Caco-2 (cell line): ENCODE data around the gene DDX5. TPM values are rescaled to one million over a fixed set of nuclear protein-coding genes. Genes with fewer than 3 reads are reported as not detected.

ENCODE experiments used
- BruUV-seq: library from RNA; stranded (reverse); fragments of 400-500 nt; replicated peaks from 2 replicates; lab custom pipeline; 2021; lab: Mats Ljungman, UMichigan
- CTCF ChIA-PET: fragments of 300-600 bp; sonication (Branson Sonifier 250); formaldehyde crosslinking; loops from one replicate; lab custom pipeline; 2022; ENCODE audit warnings: antibody characterized with exemption; lab: Charles Lee
- POLR2A ChIA-PET: fragments of 300-600 bp; sonication (Branson Sonifier 250); formaldehyde crosslinking; loops from one replicate; lab custom pipeline; 2022; ENCODE audit warnings: antibody characterized with exemption; lab: Charles Lee
- DNase-seq, 2 experiments: peaks; one replicate each; pipeline versions ENCODE4 v3.0.0 to v3.0.0-alpha.2; 2020 to 2022
- H3K27me3 ChIP-seq: replicated peaks from 2 replicates; pipeline ENCODE4 v1.6.0; 2011; ENCODE audit warnings: low read length; ENCODE audit not compliant: control insufficient read depth, insufficient read depth
- H3K36me3 ChIP-seq: 2 replicates; pipeline ENCODE4 v1.5.1; 2011; ENCODE audit warnings: low read length; ENCODE audit not compliant: control insufficient read depth, insufficient read depth
- H3K4me1 ChIP-seq: fragments of 250-450 bp; sonication (Bioruptor Pico); 2 replicates; pipeline ENCODE4 v1.5.1; 2020; ENCODE audit warnings: mild to moderate bottlenecking
- H3K4me3 ChIP-seq: 2 replicates; pipeline ENCODE4 v1.5.1; 2011; ENCODE audit warnings: low read depth, mild to moderate bottlenecking, control low read depth, low read length
- H3K9me3 ChIP-seq: fragments of 250-450 bp; sonication (Bioruptor Pico); 2 replicates; pipeline ENCODE4 v1.5.1; 2020; ENCODE audit warnings: mild to moderate bottlenecking, moderate library complexity
- H3K27ac Mint-ChIP-seq: one replicate; pipeline ENCODE4 v1.8.0; 2022; ENCODE audit warnings: mixed read lengths; ENCODE audit not compliant: unreplicated experiment
- H3K27me3 Mint-ChIP-seq: one replicate; pipeline ENCODE4 v1.8.0; 2022; ENCODE audit warnings: mixed read lengths; ENCODE audit not compliant: insufficient read depth, unreplicated experiment
- H3K36me3 Mint-ChIP-seq: one replicate; pipeline ENCODE4 v1.8.0; 2022; ENCODE audit warnings: mild to moderate bottlenecking, mixed read lengths; ENCODE audit not compliant: insufficient read depth, unreplicated experiment
- H3K4me1 Mint-ChIP-seq: one replicate; pipeline ENCODE4 v1.8.0; 2022; ENCODE audit warnings: low read depth, mixed read lengths; ENCODE audit not compliant: unreplicated experiment
- H3K4me3 Mint-ChIP-seq: one replicate; pipeline ENCODE4 v1.8.0; 2022; ENCODE audit warnings: mild to moderate bottlenecking, moderate library complexity, mixed read lengths; ENCODE audit not compliant: unreplicated experiment
- H3K9me3 Mint-ChIP-seq: one replicate; pipeline ENCODE4 v1.8.0; 2022; ENCODE audit warnings: mixed read lengths; ENCODE audit not compliant: unreplicated experiment
- intact Hi-C: fragments of 100-400 bp; cut with micrococcal nuclease; formaldehyde crosslinking; loops from one replicate; pipeline ENCODE4 v1.10.0; 2022; ENCODE audit not compliant: unreplicated experiment
- total RNA-seq: library from RNA; stranded (reverse); gene quantifications from 2 replicates; pipeline ENCODE4 v1.2.3, GENCODE V29; 2022
- TF ChIP-seq, protein P1 (sequence below), 2 experiments: fragments of 200-600 bp in 1 of 2; IDR thresholded peaks; 1 replicate in 1 of 2; 2 replicates in 1 of 2; pipeline versions ENCODE4 v1.5.1 to v1.8.0; 2011 to 2022; ENCODE audit warnings: antibody characterized with exemption in 1 of 2, control low read depth in 1 of 2, inconsistent platforms in 1 of 2, low read depth in 1 of 2, low read length in 1 of 2, mild to moderate bottlenecking in 1 of 2, moderate library complexity in 1 of 2; ENCODE audit not compliant: insufficient read depth in 1 of 2, severe bottlenecking in 1 of 2, unreplicated experiment in 1 of 2

DDX5 gene
- total RNA-seq, 1 experiment from 2014 or later = 648 TPM

- POLR2A ChIA-PET = no interaction called here
- Histone ChIP-seq H3K27me3 (no peaks in the 10 kb centered on the region), H3K4me3 (no peak overlapping the region), H3K36me3 (peaks cover 2% of the 10 kb centered on the region; the same call in 1 of the 2 replicates), H3K9me3 (no peaks in the 10 kb centered on the region), H3K4me1 (no peaks in the 10 kb centered on the region)
- peaks cover 11% of the 10 kb centered on the region for H3K4me1 Mint-ChIP-seq
- peak in 1 of 2 experiments; percentile 51 for DNase-seq
- peaks cover 59% of the 10 kb centered on the region for H3K36me3 Mint-ChIP-seq
- intact Hi-C loops = loop anchor here (1.0 kb wide), 1 partner anchor 71 kb away; no protein-coding TSS in a partner anchor
- no peak overlapping the region for H3K27ac Mint-ChIP-seq
- CTCF ChIA-PET = interaction anchor here (0.6 to 2.5 kb wide), 4 partner anchors 9 to 72 kb away, joined by 3 to 29 read pairs (median 4); no protein-coding TSS in a partner anchor
- no peaks in the 10 kb centered on the region for H3K9me3 Mint-ChIP-seq
- H3K4me3 Mint-ChIP-seq = no peak overlapping the region
- TF ChIP-seq, protein P1, sequence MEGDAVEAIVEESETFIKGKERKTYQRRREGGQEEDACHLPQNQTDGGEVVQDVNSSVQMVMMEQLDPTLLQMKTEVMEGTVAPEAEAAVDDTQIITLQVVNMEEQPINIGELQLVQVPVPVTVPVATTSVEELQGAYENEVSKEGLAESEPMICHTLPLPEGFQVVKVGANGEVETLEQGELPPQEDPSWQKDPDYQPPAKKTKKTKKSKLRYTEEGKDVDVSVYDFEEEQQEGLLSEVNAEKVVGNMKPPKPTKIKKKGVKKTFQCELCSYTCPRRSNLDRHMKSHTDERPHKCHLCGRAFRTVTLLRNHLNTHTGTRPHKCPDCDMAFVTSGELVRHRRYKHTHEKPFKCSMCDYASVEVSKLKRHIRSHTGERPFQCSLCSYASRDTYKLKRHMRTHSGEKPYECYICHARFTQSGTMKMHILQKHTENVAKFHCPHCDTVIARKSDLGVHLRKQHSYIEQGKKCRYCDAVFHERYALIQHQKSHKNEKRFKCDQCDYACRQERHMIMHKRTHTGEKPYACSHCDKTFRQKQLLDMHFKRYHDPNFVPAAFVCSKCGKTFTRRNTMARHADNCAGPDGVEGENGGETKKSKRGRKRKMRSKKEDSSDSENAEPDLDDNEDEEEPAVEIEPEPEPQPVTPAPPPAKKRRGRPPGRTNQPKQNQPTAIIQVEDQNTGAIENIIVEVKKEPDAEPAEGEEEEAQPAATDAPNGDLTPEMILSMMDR (IDR thresholded peaks at IDR 0.05; ENCODE audit: insufficient read depth in 1 of 2, low read depth in 1 of 2, low read length in 1 of 2, severe bottlenecking in 1 of 2, unreplicated experiment in 1 of 2) = peak; percentile 41 to 59
- H3K27me3 Mint-ChIP-seq = no peaks in the 10 kb centered on the region
- no TSS peak for BruUV-seq
These were observed 14.8 kb downstream of the DDX5 start for GRCh38 chr17:64491034-64491860.

GRCh38 chr17:64488301-64488700 lies 17.8 kb downstream of the DDX5 start:
- H3K4me1 ChIP-seq = no peaks in the 10 kb centered on the region
- H3K36me3 ChIP-seq = peaks cover 2% of the 10 kb centered on the region; the same call in 1 of the 2 replicates
- Mint-ChIP-seq H3K27ac (no peak overlapping the region), H3K27me3 (no peaks in the 10 kb centered on the region), H3K36me3 (peaks cover 55% of the 10 kb centered on the region), H3K9me3 (no peaks in the 10 kb centered on the region), H3K4me1 (no peaks in the 10 kb centered on the region), H3K4me3 (no peak overlapping the region)
- no peak overlapping the region for H3K4me3 ChIP-seq
- ChIA-PET CTCF (no interaction called here), POLR2A (no interaction called here)
- intact Hi-C loops = no loop called here
- H3K27me3 ChIP-seq = no peaks in the 10 kb centered on the region
- H3K9me3 ChIP-seq = no peaks in the 10 kb centered on the region
- no peak for DNase-seq
- BruUV-seq = no TSS peak
- TF ChIP-seq, protein P1 (IDR thresholded peaks at IDR 0.05; ENCODE audit: insufficient read depth in 1 of 2, low read depth in 1 of 2, low read length in 1 of 2, severe bottlenecking in 1 of 2, unreplicated experiment in 1 of 2) = no peak

DNA sequence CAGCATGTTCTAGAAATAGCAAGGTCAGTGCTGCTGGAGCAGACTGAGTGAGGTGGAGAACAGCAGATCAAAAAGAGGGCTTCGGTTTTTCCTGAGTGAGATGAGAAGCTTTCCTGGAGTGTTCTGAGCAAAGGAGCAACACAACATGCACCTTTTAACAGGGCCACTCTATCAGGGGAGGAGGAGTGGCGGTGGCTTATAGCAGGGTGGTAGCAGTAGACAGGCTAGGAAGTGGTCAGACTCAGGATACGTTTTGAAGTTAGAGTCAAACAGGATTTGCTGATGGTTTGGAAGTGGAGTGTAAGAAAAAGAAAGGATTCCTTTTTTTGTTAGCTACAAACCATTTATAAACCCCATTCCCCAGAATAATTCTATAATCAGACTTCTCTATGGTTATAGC lies 21.7 kb downstream of the DDX5 start:
- Mint-ChIP-seq H3K27me3 (no peaks in the 10 kb centered on the region), H3K4me3 (no peak overlapping the region), H3K27ac (no peak overlapping the region), H3K4me1 (no peaks in the 10 kb centered on the region), H3K36me3 (peaks cover 28% of the 10 kb centered on the region), H3K9me3 (no peaks in the 10 kb centered on the region)
- no peaks in the 10 kb centered on the region for H3K27me3 ChIP-seq
- intact Hi-C loops = no loop called here
- TF ChIP-seq, protein P1 (IDR thresholded peaks at IDR 0.05; ENCODE audit: insufficient read depth in 1 of 2, low read depth in 1 of 2, low read length in 1 of 2, severe bottlenecking in 1 of 2, unreplicated experiment in 1 of 2) = no peak
- H3K36me3 ChIP-seq = no peaks in the 10 kb centered on the region
- H3K9me3 ChIP-seq = no peaks in the 10 kb centered on the region
- H3K4me1 ChIP-seq = no peaks in the 10 kb centered on the region
- ChIA-PET CTCF (interaction anchor here (1.2 kb wide), 1 partner anchor 15 kb away, joined by 3 read pairs; no protein-coding TSS in a partner anchor), POLR2A (no interaction called here)
- no TSS peak for BruUV-seq
- no peak overlapping the region for H3K4me3 ChIP-seq
- DNase-seq = no peak
